HEK293T (cell line): ENCODE measurements around the gene PPP1R12B.
"Not testable (repeated sequence)": the region's sequence is repeated elsewhere in the genome, so short reads cannot be mapped to it uniquely, and the experiment has no call there.

ENCODE experiments used
- BHLHE40 ChIP-seq: fragments of 450-650 bp; IDR thresholded peaks from 2 replicates; pipeline ENCODE4 v1.6.1; 2016; ENCODE audit warnings: mild to moderate bottlenecking, moderate library complexity, borderline replicate concordance
- ELF4 ChIP-seq: fragments of 450-650 bp; IDR thresholded peaks from 2 replicates; pipeline ENCODE4 v1.6.1; 2017; ENCODE audit warnings: antibody characterized with exemption
- FOXM1 ChIP-seq: fragments of 450-650 bp; IDR thresholded peaks from 2 replicates; pipeline ENCODE4 v1.6.1; 2017; ENCODE audit warnings: mild to moderate bottlenecking, borderline replicate concordance
- HDGF ChIP-seq: fragments of 450-650 bp; IDR thresholded peaks from 2 replicates; pipeline ENCODE4 v1.6.1; 2017; ENCODE audit warnings: antibody characterized with exemption, borderline replicate concordance
- L3MBTL2 ChIP-seq: fragments of 450-650 bp; conservative IDR thresholded peaks from 2 replicates; pipeline ENCODE4 v1.6.1; 2016; ENCODE audit warnings: mild to moderate bottlenecking
- PKNOX1 ChIP-seq: fragments of 450-650 bp; IDR thresholded peaks from 2 replicates; pipeline ENCODE4 v1.6.1; 2016
- SP1 ChIP-seq: fragments of 450-650 bp; IDR thresholded peaks from 2 replicates; pipeline ENCODE4 v1.6.1; 2017
- SUZ12 ChIP-seq: fragments of 450-650 bp; IDR thresholded peaks from 2 replicates; pipeline ENCODE4 v1.6.1; 2016; ENCODE audit warnings: mild to moderate bottlenecking
- TARDBP ChIP-seq: fragments of 450-650 bp; IDR thresholded peaks from 2 replicates; pipeline ENCODE4 v1.6.1; 2016
- ZNF384 ChIP-seq: fragments of 450-650 bp; IDR thresholded peaks from 2 replicates; pipeline ENCODE4 v1.6.1; 2016

GRCh38 chr1:202637321-202638018, 289.0 kb downstream of the PPP1R12B start:
- TF ChIP-seq HDGF, BHLHE40, SUZ12, SP1, PKNOX1, ELF4, FOXM1, TARDBP, ZNF384, L3MBTL2: not testable (repeated sequence)
